WTC11 (cell line): ENCODE results near the gene RCBTB2. TPM values are rescaled to one million over a fixed set of nuclear protein-coding genes. Genes with fewer than 3 reads are reported as not detected.
A peak's percentile ranks its signal among the peaks of the same experiment; 100 is the strongest.

ENCODE experiments used
- ATAC-seq: fragments of 200-7000 bp; cut with Tn5 transposase; 2 replicates; pipeline ENCODE4 v1.10.0; 2021; ENCODE audit warnings: mild to moderate bottlenecking, moderate library complexity
- Bru-seq: library from RNA; stranded (reverse); fragments of 400-500 nt; gene quantifications from one replicate; lab custom pipeline; 2021; lab: Mats Ljungman, UMichigan
- CTCF ChIA-PET: fragments of 300-600 bp; sonication (Branson Sonifier 250); formaldehyde crosslinking; loops from one replicate; lab custom pipeline; 2021; ENCODE audit warnings: antibody characterized with exemption; lab: Charles Lee
- POLR2A ChIA-PET: fragments of 350-600 bp; sonication (Branson Sonifier 250); formaldehyde crosslinking; loops from one replicate; lab custom pipeline; 2021; ENCODE audit warnings: antibody characterized with exemption; lab: Charles Lee
- DNase-seq: peaks from one replicate; pipeline ENCODE4 v3.0.0; 2021; ENCODE audit warnings: low spot score
- H3K27ac Mint-ChIP-seq: 2 replicates; pipeline ENCODE4 v1.8.0; 2021; ENCODE audit warnings: mixed read lengths
- H3K27me3 Mint-ChIP-seq: 2 replicates; pipeline ENCODE4 v1.8.0; 2021; ENCODE audit warnings: low read depth, mild to moderate bottlenecking, moderate library complexity, mixed read lengths
- H3K36me3 Mint-ChIP-seq: 2 replicates; pipeline ENCODE4 v1.8.0; 2021; ENCODE audit warnings: mixed read lengths
- H3K4me1 Mint-ChIP-seq: 2 replicates; pipeline ENCODE4 v1.8.0; 2022; ENCODE audit warnings: mixed read lengths
- H3K4me3 Mint-ChIP-seq: 2 replicates; pipeline ENCODE4 v1.8.0; 2021; ENCODE audit warnings: mild to moderate bottlenecking, moderate library complexity, mixed read lengths
- H3K9me3 Mint-ChIP-seq: 2 replicates; pipeline ENCODE4 v1.8.0; 2021; ENCODE audit warnings: mixed read lengths
- ARID4B ChIP-seq: sonication (generic); formaldehyde crosslinking; IDR thresholded peaks from 2 replicates; pipeline ENCODE4 v1.8.0; 2023; ENCODE audit warnings: missing genetic modification reagents, mild to moderate bottlenecking, borderline replicate concordance
- CBFB ChIP-seq: sonication (generic); formaldehyde crosslinking; IDR thresholded peaks from 2 replicates; pipeline ENCODE4 v1.8.1; 2022; ENCODE audit warnings: mild to moderate bottlenecking, low read depth, missing genetic modification reagents
- ESRRA ChIP-seq: sonication (generic); formaldehyde crosslinking; IDR thresholded peaks from 2 replicates; pipeline ENCODE4 v1.8.1; 2022; ENCODE audit warnings: mild to moderate bottlenecking, missing genetic modification reagents, borderline replicate concordance
- GABPB1 ChIP-seq: sonication (generic); formaldehyde crosslinking; IDR thresholded peaks from 2 replicates; pipeline ENCODE4 v1.8.1; 2023; ENCODE audit warnings: mild to moderate bottlenecking, missing genetic modification reagents
- HMGA2 ChIP-seq: fragments of 250-450 bp; sonication (Bioruptor Pico); IDR thresholded peaks from 2 replicates; pipeline ENCODE4 v1.4.0; 2021; ENCODE audit warnings: mild to moderate bottlenecking, moderate library complexity
- MXD4 ChIP-seq: fragments of 250-450 bp; sonication (Bioruptor Pico); IDR thresholded peaks from 2 replicates; pipeline ENCODE4 v1.8.0; 2021; ENCODE audit warnings: mild to moderate bottlenecking, moderate library complexity, borderline replicate concordance
- MYBL2 ChIP-seq: sonication (generic); formaldehyde crosslinking; IDR thresholded peaks from 2 replicates; pipeline ENCODE4 v1.8.1; 2023; ENCODE audit warnings: mild to moderate bottlenecking, moderate library complexity, missing genetic modification reagents
- NFYB ChIP-seq: sonication (generic); formaldehyde crosslinking; conservative IDR thresholded peaks from 2 replicates; pipeline ENCODE4 v1.8.0; 2022; ENCODE audit warnings: low read depth, missing genetic modification reagents
- PREB ChIP-seq: sonication (generic); formaldehyde crosslinking; IDR thresholded peaks from 2 replicates; pipeline ENCODE4 v1.8.1; 2022; ENCODE audit warnings: mild to moderate bottlenecking, missing genetic modification reagents, moderate library complexity, borderline replicate concordance
- PRRX2 ChIP-seq: fragments of 250-450 bp; sonication (Bioruptor Pico); IDR thresholded peaks from 2 replicates; pipeline ENCODE4 v1.8.0; 2021; ENCODE audit warnings: mild to moderate bottlenecking
- SOX15 ChIP-seq: fragments of 250-450 bp; sonication (Bioruptor Pico); IDR thresholded peaks from 2 replicates; pipeline ENCODE4 v1.9.0; 2021; ENCODE audit warnings: mild to moderate bottlenecking
- TP53 ChIP-seq: sonication (generic); formaldehyde crosslinking; IDR thresholded peaks from 2 replicates; pipeline ENCODE4 v1.8.1; 2023; ENCODE audit warnings: mild to moderate bottlenecking, missing genetic modification reagents
- ZNF121 ChIP-seq: sonication (generic); formaldehyde crosslinking; IDR thresholded peaks from 2 replicates; pipeline ENCODE4 v1.8.0; 2023; ENCODE audit warnings: missing genetic modification reagents
- ZNF396 ChIP-seq: fragments of 250-450 bp; sonication (Bioruptor Pico); IDR thresholded peaks from 2 replicates; pipeline ENCODE4 v1.8.0; 2021; ENCODE audit warnings: mild to moderate bottlenecking, moderate library complexity, borderline replicate concordance
- long read RNA-seq, 3 experiments: library from RNA in 1 of 3; library from capped mRNA in 1 of 3; library from polyadenylated mRNA in 1 of 3; unstranded in 2 of 3; stranded (forward) in 1 of 3; transcript quantifications; one replicate each; pipeline ENCODE4 v2.0.0, GENCODE V29; 2021
- total RNA-seq: library from RNA; stranded (reverse); gene quantifications from 3 replicates; pipeline ENCODE4 v1.2.3, GENCODE V29; 2021
- TF ChIP-seq, protein P1 (sequence below): sonication (generic); formaldehyde crosslinking; IDR thresholded peaks from 2 replicates; pipeline ENCODE4 v1.8.0; 2023; ENCODE audit warnings: missing genetic modification reagents
- TF ChIP-seq, protein P2 (sequence below): sonication (generic); formaldehyde crosslinking; IDR thresholded peaks from 2 replicates; pipeline ENCODE4 v1.8.1; 2022; ENCODE audit warnings: low read depth, mild to moderate bottlenecking, moderate library complexity, missing genetic modification reagents, borderline replicate concordance
- TF ChIP-seq, protein P3 (sequence below): sonication (generic); formaldehyde crosslinking; IDR thresholded peaks from 2 replicates; pipeline ENCODE4 v1.8.1; 2022; ENCODE audit warnings: mild to moderate bottlenecking, moderate library complexity, missing genetic modification reagents
- TF ChIP-seq, protein P4 (sequence below): sonication (generic); formaldehyde crosslinking; IDR thresholded peaks from 2 replicates; pipeline ENCODE4 v1.8.1; 2023; ENCODE audit warnings: mild to moderate bottlenecking, missing genetic modification reagents, borderline replicate concordance
- TF ChIP-seq, protein P5 (sequence below): sonication (generic); formaldehyde crosslinking; IDR thresholded peaks from 2 replicates; pipeline ENCODE4 v1.8.0; 2022; ENCODE audit warnings: mild to moderate bottlenecking, missing genetic modification reagents

The RCBTB2 gene
- 6.6 to 9.4 TPM (median 9.1 TPM) in 3 replicates for total RNA-seq
- Bru-seq, nascent RNA, result percentile 69 among the genes with signal in this experiment
- long read RNA-seq, experiment 1, transcript RCBTB2-201 (15 exons, 3,232 nt), result major isoform, 10 of 39 reads
- long read RNA-seq, experiment 1, transcript RCBTB2-206 (12 exons, 2,984 nt), result minor isoform, 7 of 39 reads
- long read RNA-seq, experiment 1, partial matches to known transcripts, result 10 of 39 reads
- long read RNA-seq, experiment 1, other reads (novel, unspliced or antisense), result 12 of 39 reads
- long read RNA-seq, experiment 2, partial matches to known transcripts, result 8 of 18 reads
- long read RNA-seq, experiment 2, other reads (novel, unspliced or antisense), result 3 of 18 reads
- long read RNA-seq, experiment 3, partial matches to known transcripts, result 5 of 8 reads
- long read RNA-seq, experiment 3, other reads (novel, unspliced or antisense), result 2 of 8 reads

DNA sequence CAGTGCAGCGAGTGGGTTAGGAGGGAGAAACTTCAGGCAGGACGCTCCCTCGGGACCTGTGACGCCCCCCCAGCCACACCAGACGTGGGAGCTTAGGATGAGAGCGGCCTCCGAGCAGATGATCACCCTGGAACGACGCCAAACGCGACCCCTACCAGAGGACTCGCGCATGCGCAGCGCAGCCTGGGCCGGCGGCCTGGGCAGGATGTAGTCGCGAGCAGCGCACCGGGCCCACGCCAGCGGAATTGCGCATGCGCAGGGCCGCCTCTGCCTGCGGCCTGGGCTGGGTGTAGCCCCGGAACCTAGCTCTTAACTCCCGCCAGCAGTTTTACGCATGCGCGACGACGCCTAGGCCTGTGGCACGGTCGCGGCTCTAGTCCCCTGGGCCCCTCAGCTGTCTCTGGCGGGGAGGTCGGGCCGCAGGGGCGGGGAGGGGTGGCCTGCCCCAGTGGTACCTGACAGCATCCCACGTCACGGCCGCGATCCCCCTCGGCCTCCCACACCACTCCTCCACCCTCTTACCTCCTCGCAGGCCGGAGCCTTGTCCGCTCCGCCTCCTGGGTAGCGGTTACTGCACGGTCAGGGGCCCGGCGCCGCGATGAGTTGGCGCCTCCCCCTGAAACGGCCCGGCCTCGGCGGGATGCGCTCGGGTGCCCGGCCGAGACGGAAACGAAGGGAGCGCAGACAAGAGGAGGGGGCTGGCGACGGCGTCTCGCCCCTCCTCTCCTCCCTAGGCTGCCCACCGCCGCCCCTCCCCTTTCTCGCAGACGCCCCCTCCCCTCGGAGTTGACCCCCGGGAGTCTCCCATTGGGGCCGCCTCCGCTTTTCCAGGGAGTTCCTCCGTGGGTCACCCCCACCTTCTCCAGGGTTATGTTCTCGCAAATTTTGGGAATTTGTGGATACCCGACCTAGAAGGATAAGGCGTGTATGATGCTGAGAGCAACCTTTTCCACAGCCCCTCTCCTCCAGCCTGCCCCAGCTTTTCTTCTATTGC, at the start of gene RCBTB2:
RCBTB2 (minus strand) TSS at position 575 of the 994 bp plus-strand sequence. CDS start 11,141 bp downstream, outside the sequence.
- Mint-ChIP-seq H3K27ac (peak within 1 kb of the TSS; percentile 86), H3K9me3 (no peaks in the 10 kb centered on the region; the same call in 1 of the 2 replicates), H3K4me3 (peak within 1 kb of the TSS; percentile 83), H3K27me3 (no peaks in the 10 kb centered on the region), H3K36me3 (no peaks in the 10 kb centered on the region), H3K4me1 (peaks cover 20% of the 10 kb centered on the region)
- ChIA-PET POLR2A (interaction anchor here (0.8 to 1.3 kb wide), 4 partner anchors 10 to 300 kb away, joined by 3 to 5 read pairs (median 4); partner anchors contain the start of gene ITM2B), CTCF (interaction anchor here (0.5 to 1.8 kb wide), 8 partner anchors 9 to 495 kb away, joined by 3 to 9 read pairs (median 4); no protein-coding TSS in a partner anchor)
- ATAC-seq (peak; percentile 92), DNase-seq (peak; percentile 99)
- TF ChIP-seq ZNF121 (CRISPR knock-in tag) (no peak), SOX15 (CRISPR knock-in tag) (no peak), ZNF396 (CRISPR knock-in tag) (no peak), HMGA2 (CRISPR knock-in tag) (no peak), TP53 (CRISPR knock-in tag) (no peak; the same call in 1 of the 2 replicates), ESRRA (CRISPR knock-in tag) (no peak; the same call in 1 of the 2 replicates), MYBL2 (CRISPR knock-in tag) (peak; percentile 90), PRRX2 (CRISPR knock-in tag) (no peak), NFYB (CRISPR knock-in tag) (no peak), CBFB (peak; percentile 53; the same call in 1 of the 2 replicates), MXD4 (CRISPR knock-in tag) (no peak), PREB (CRISPR knock-in tag) (no peak), ARID4B (no peak; the same call in 1 of the 2 replicates), GABPB1 (CRISPR knock-in tag) (peak; percentile 50; the same call in 1 of the 2 replicates)
- TF ChIP-seq, protein P1, sequence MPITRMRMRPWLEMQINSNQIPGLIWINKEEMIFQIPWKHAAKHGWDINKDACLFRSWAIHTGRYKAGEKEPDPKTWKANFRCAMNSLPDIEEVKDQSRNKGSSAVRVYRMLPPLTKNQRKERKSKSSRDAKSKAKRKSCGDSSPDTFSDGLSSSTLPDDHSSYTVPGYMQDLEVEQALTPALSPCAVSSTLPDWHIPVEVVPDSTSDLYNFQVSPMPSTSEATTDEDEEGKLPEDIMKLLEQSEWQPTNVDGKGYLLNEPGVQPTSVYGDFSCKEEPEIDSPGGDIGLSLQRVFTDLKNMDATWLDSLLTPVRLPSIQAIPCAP, result peak; percentile 58; the same call in 1 of the 2 replicates
- TF ChIP-seq, protein P2, sequence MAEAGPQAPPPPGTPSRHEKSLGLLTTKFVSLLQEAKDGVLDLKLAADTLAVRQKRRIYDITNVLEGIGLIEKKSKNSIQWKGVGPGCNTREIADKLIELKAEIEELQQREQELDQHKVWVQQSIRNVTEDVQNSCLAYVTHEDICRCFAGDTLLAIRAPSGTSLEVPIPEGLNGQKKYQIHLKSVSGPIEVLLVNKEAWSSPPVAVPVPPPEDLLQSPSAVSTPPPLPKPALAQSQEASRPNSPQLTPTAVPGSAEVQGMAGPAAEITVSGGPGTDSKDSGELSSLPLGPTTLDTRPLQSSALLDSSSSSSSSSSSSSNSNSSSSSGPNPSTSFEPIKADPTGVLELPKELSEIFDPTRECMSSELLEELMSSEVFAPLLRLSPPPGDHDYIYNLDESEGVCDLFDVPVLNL, result 0 out of 2 replicates have a peak, but pooled peaks have one; percentile 86
- TF ChIP-seq, protein P3, sequence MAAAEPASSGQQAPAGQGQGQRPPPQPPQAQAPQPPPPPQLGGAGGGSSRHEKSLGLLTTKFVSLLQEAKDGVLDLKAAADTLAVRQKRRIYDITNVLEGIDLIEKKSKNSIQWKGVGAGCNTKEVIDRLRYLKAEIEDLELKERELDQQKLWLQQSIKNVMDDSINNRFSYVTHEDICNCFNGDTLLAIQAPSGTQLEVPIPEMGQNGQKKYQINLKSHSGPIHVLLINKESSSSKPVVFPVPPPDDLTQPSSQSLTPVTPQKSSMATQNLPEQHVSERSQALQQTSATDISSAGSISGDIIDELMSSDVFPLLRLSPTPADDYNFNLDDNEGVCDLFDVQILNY, result peak; percentile 78
- TF ChIP-seq, protein P4, sequence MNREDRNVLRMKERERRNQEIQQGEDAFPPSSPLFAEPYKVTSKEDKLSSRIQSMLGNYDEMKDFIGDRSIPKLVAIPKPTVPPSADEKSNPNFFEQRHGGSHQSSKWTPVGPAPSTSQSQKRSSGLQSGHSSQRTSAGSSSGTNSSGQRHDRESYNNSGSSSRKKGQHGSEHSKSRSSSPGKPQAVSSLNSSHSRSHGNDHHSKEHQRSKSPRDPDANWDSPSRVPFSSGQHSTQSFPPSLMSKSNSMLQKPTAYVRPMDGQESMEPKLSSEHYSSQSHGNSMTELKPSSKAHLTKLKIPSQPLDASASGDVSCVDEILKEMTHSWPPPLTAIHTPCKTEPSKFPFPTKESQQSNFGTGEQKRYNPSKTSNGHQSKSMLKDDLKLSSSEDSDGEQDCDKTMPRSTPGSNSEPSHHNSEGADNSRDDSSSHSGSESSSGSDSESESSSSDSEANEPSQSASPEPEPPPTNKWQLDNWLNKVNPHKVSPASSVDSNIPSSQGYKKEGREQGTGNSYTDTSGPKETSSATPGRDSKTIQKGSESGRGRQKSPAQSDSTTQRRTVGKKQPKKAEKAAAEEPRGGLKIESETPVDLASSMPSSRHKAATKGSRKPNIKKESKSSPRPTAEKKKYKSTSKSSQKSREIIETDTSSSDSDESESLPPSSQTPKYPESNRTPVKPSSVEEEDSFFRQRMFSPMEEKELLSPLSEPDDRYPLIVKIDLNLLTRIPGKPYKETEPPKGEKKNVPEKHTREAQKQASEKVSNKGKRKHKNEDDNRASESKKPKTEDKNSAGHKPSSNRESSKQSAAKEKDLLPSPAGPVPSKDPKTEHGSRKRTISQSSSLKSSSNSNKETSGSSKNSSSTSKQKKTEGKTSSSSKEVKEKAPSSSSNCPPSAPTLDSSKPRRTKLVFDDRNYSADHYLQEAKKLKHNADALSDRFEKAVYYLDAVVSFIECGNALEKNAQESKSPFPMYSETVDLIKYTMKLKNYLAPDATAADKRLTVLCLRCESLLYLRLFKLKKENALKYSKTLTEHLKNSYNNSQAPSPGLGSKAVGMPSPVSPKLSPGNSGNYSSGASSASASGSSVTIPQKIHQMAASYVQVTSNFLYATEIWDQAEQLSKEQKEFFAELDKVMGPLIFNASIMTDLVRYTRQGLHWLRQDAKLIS (CRISPR knock-in tag), result no peak
- TF ChIP-seq, protein P5, sequence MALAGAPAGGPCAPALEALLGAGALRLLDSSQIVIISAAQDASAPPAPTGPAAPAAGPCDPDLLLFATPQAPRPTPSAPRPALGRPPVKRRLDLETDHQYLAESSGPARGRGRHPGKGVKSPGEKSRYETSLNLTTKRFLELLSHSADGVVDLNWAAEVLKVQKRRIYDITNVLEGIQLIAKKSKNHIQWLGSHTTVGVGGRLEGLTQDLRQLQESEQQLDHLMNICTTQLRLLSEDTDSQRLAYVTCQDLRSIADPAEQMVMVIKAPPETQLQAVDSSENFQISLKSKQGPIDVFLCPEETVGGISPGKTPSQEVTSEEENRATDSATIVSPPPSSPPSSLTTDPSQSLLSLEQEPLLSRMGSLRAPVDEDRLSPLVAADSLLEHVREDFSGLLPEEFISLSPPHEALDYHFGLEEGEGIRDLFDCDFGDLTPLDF (CRISPR knock-in tag), result no peak
